ENCODE measurements around the gene RIT1.

RIT1 gene, protein sequence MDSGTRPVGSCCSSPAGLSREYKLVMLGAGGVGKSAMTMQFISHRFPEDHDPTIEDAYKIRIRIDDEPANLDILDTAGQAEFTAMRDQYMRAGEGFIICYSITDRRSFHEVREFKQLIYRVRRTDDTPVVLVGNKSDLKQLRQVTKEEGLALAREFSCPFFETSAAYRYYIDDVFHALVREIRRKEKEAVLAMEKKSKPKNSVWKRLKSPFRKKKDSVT

DNA sequence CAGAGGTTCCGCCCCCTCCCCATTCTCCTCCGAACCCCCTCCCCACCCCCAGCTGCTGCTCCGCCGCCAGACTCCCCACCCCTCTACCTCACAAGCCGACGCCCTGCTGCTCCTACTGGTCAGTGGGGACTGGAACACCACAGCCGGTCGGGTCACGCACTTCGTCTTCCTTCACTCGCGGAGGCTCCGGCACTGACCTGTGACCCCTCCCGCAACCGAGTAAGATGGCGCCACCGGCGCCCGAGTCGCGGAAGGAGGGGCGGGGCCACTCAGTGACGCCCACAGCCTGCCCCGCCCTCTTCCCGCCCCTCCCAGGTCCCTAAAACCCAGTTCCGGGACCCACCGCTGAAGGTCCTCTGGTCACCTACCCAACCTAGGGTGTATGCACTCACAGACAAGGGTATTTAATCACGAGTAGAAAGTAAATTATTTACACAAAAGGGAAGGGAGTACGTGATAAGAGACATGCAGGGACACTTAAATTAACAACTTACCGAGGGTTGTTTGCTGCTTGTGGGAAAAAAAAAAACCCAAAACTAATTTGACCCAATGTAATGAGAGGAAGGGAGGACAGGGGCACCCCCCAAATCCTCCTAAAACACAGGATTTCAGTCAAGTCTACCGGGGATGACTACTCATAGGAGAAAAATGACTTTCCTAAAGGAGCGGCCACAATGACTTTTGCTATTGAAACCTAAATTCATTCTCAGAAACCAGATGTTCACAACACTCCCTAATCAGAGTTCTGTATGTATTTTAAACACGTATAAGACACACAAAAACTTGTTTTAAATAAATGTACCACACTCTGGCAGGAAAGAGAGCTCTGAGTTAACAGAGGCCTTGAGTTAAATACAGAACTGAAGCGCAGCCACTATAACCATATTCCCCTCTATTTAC, at the start of gene RIT1:
TSS of gene RIT1 (minus strand) at position 194 of the 900 bp plus-strand sequence. CDS start 588 bp downstream, outside the sequence.
- TF ChIP-seq CTCF (IDR thresholded peaks at IDR 0.05; ENCODE audit: low read depth, low read length) (no peak), POLR2A (IDR thresholded peaks at IDR 0.05; ENCODE audit: extremely low read depth, insufficient read length) (peak; percentile 37), MYC (IDR thresholded peaks at IDR 0.05; ENCODE audit: low read depth, low read length) (no peak)
- TF ChIP-seq, protein P1, sequence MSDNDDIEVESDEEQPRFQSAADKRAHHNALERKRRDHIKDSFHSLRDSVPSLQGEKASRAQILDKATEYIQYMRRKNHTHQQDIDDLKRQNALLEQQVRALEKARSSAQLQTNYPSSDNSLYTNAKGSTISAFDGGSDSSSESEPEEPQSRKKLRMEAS (IDR thresholded peaks at IDR 0.05; ENCODE audit: low read depth, low read length), result 0 out of 2 replicates have a peak, but pooled peaks have one; percentile 15
- H3K4me3 ChIP-seq (ENCODE audit: low read depth, low read length), result peak within 1 kb of the TSS; percentile 75
- peak; percentile 86 for DNase-seq (ENCODE audit: low read depth)

DNA sequence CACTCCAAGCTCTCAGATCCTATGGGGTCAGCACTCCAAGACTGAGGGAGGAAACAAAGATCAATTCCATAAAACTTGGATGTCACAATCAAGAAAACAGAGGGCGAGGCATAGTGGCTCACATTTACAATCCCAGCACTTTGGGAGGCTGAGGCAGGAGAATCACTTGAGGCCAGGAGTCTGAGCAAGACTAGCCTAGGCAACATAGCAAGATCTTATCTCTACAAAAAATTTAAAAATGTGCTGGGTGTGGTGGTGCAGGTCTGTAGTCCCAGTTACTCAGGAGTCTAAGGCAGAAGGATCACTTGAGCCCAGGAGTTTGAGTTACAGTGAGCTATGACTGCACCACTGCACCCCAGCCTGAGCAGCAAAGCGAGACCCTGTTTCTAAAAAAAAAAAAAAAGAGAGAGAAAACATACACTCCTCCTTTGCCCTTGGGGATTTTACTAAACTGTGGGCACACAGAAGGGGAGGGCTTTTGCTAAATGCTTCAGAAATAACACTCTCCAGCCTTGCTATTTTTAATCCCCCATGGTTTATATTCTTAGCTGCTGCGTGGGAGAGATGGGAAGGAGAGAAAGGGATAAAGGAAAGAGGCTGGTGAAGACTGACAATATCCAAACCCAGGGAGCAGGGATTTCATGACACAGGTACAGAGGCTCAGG, 49.1 kb upstream of the RIT1 start:
- TF ChIP-seq MYC (IDR thresholded peaks at IDR 0.05; ENCODE audit: low read depth, low read length), result no peak
- TF ChIP-seq, protein P1 (IDR thresholded peaks at IDR 0.05; ENCODE audit: low read depth, low read length), result no peak
- no peak for TF ChIP-seq POLR2A (IDR thresholded peaks at IDR 0.05; ENCODE audit: extremely low read depth, insufficient read length)
- no peak for TF ChIP-seq CTCF (IDR thresholded peaks at IDR 0.05; ENCODE audit: low read depth, low read length)
- no peak overlapping the region for H3K4me3 ChIP-seq (ENCODE audit: low read depth, low read length)
- DNase-seq (ENCODE audit: low read depth), result no peak

DNA sequence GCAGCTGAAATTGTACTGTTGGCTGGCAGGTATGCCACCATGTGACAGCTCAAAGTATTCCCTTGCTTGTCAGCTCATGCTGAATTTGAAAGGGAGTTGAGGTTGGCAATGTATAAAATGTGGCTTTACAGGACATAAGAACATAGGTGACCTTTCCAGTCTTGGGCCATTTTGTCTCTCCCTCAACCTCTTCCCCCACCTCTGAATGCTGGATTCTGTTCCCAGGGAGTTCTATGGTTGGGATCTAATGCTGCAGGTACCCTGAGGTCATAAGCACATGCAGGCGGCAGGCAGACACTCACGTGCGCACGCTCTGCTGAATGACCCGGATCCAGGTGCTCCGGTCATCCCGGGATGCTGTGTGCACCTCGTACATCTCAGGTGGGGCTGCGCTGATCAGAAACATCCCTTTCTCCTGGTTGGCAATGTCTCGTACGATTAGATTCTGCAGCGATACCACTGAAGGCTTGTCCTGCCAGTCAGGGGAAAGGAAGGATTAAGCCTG, 46.3 kb upstream of the RIT1 start:
- no peak for DNase-seq (ENCODE audit: low read depth)
- TF ChIP-seq, protein P1 (IDR thresholded peaks at IDR 0.05; ENCODE audit: low read depth, low read length), result no peak
- TF ChIP-seq POLR2A (IDR thresholded peaks at IDR 0.05; ENCODE audit: extremely low read depth, insufficient read length), result no peak
- no peak for TF ChIP-seq CTCF (IDR thresholded peaks at IDR 0.05; ENCODE audit: low read depth, low read length)
- TF ChIP-seq MYC (IDR thresholded peaks at IDR 0.05; ENCODE audit: low read depth, low read length), result no peak

DNA sequence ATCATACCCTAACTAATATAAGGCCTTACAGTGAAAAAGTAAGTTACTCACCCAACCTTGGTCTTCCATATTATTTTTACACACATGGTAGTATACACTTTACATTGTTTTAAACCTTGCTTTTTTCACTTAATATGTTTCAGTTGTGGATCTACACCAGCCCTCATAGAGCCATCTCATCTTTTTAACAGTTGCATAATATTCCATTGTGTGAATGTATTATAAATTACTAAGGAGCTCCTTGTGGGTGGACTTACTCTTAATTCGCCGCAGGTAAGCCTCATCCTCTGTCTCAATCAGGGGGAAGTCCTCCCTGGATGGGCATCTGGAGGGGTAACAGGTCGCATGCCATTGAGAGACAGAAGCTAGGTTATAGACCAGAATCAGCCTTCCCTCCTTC, 43.5 kb upstream of the RIT1 start:
- TF ChIP-seq POLR2A (IDR thresholded peaks at IDR 0.05; ENCODE audit: extremely low read depth, insufficient read length), result no peak
- TF ChIP-seq MYC (IDR thresholded peaks at IDR 0.05; ENCODE audit: low read depth, low read length), result no peak
- TF ChIP-seq, protein P1 (IDR thresholded peaks at IDR 0.05; ENCODE audit: low read depth, low read length), result no peak
- TF ChIP-seq CTCF (IDR thresholded peaks at IDR 0.05; ENCODE audit: low read depth, low read length), result no peak
- H3K4me3 ChIP-seq (ENCODE audit: low read depth, low read length), result no peak overlapping the region

More for the DNA sequence above, 46.3 kb upstream of the RIT1 start:
- H3K4me3 ChIP-seq (ENCODE audit: low read depth, low read length), result no peak overlapping the region

DNA sequence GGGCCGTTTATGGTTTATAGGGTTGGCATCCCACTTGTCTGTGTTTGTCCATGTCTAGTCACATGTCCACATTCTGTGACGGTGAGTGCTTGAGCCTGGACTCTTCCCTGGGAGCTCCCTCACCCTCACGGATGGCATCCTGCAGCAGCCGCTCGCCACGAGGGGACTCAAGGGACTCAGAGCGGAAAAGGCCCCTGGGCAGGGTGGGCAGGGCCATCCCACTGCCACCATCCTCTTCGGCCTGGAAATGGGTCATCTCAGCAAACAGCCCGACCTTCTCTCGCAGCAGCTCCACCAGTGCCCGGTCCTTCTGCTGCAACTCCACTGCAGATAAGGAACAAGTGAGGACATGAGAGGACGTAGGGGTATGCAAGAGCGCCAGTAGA, 41.3 kb upstream of the RIT1 start:
- no peak overlapping the region for H3K4me3 ChIP-seq (ENCODE audit: low read depth, low read length)
- no peak for DNase-seq (ENCODE audit: low read depth)
- TF ChIP-seq CTCF (IDR thresholded peaks at IDR 0.05; ENCODE audit: low read depth, low read length) (no peak), POLR2A (IDR thresholded peaks at IDR 0.05; ENCODE audit: extremely low read depth, insufficient read length) (no peak), MYC (IDR thresholded peaks at IDR 0.05; ENCODE audit: low read depth, low read length) (no peak)
- TF ChIP-seq, protein P1 (IDR thresholded peaks at IDR 0.05; ENCODE audit: low read depth, low read length), result no peak

More for the DNA sequence above, 43.5 kb upstream of the RIT1 start:
- no peak for DNase-seq (ENCODE audit: low read depth)

All from NB4 (cell line).